HEK293T (cell line): ENCODE data around the gene KIF9.

Experiments
- CTCF ChIA-PET: fragments of 350-600 bp; formaldehyde crosslinking; extraction: SDS; loops from one replicate; lab custom pipeline; 2021; ENCODE audit warnings: antibody characterized with exemption, inconsistent platforms; lab: Yijun Ruan, JAX
- POLR2A ChIA-PET: fragments of 350-600 bp; formaldehyde crosslinking; extraction: SDS; loops from one replicate; lab custom pipeline; 2020; ENCODE audit warnings: antibody characterized with exemption, inconsistent platforms; lab: Yijun Ruan, JAX
- DNase-seq: peaks from one replicate; pipeline ENCODE4 v3.0.0; 2012; ENCODE audit warnings: mixed read lengths; ENCODE audit errors: extremely low spot score
- ARNT ChIP-seq: fragments of 450-650 bp; IDR thresholded peaks from 2 replicates; pipeline ENCODE4 v1.6.1; 2017; ENCODE audit warnings: mild to moderate bottlenecking
- BHLHE40 ChIP-seq: fragments of 450-650 bp; IDR thresholded peaks from 2 replicates; pipeline ENCODE4 v1.6.1; 2016; ENCODE audit warnings: mild to moderate bottlenecking, moderate library complexity, borderline replicate concordance
- CTBP1 ChIP-seq: fragments of 450-650 bp; IDR thresholded peaks from 2 replicates; pipeline ENCODE4 v1.6.1; 2016; ENCODE audit warnings: borderline replicate concordance
- ELF4 ChIP-seq: fragments of 450-650 bp; IDR thresholded peaks from 2 replicates; pipeline ENCODE4 v1.6.1; 2017; ENCODE audit warnings: antibody characterized with exemption
- FOXA1 ChIP-seq: fragments of 450-650 bp; IDR thresholded peaks from 2 replicates; pipeline ENCODE4 v1.6.1; 2016; ENCODE audit warnings: mild to moderate bottlenecking
- FOXK2 ChIP-seq: fragments of 450-650 bp; IDR thresholded peaks from 2 replicates; pipeline ENCODE4 v1.6.1; 2016; ENCODE audit warnings: mild to moderate bottlenecking
- FOXM1 ChIP-seq: fragments of 450-650 bp; IDR thresholded peaks from 2 replicates; pipeline ENCODE4 v1.6.1; 2017; ENCODE audit warnings: mild to moderate bottlenecking, borderline replicate concordance
- HDGF ChIP-seq: fragments of 450-650 bp; IDR thresholded peaks from 2 replicates; pipeline ENCODE4 v1.6.1; 2017; ENCODE audit warnings: antibody characterized with exemption, borderline replicate concordance
- L3MBTL2 ChIP-seq: fragments of 450-650 bp; conservative IDR thresholded peaks from 2 replicates; pipeline ENCODE4 v1.6.1; 2016; ENCODE audit warnings: mild to moderate bottlenecking
- LEF1 ChIP-seq: fragments of 450-650 bp; IDR thresholded peaks from 2 replicates; pipeline ENCODE4 v1.6.1; 2017; ENCODE audit warnings: mild to moderate bottlenecking, borderline replicate concordance
- NFRKB ChIP-seq: fragments of 450-650 bp; IDR thresholded peaks from 2 replicates; pipeline ENCODE4 v1.6.1; 2016; ENCODE audit warnings: mild to moderate bottlenecking, moderate library complexity
- PKNOX1 ChIP-seq: fragments of 450-650 bp; IDR thresholded peaks from 2 replicates; pipeline ENCODE4 v1.6.1; 2016
- SP1 ChIP-seq: fragments of 450-650 bp; IDR thresholded peaks from 2 replicates; pipeline ENCODE4 v1.6.1; 2017
- SUZ12 ChIP-seq: fragments of 450-650 bp; IDR thresholded peaks from 2 replicates; pipeline ENCODE4 v1.6.1; 2016; ENCODE audit warnings: mild to moderate bottlenecking
- TARDBP ChIP-seq: fragments of 450-650 bp; IDR thresholded peaks from 2 replicates; pipeline ENCODE4 v1.6.1; 2016
- ZNF384 ChIP-seq: fragments of 450-650 bp; IDR thresholded peaks from 2 replicates; pipeline ENCODE4 v1.6.1; 2016

The KIF9 gene

GRCh38 chr3:47250309-47251060 is 32.1 kb downstream of the KIF9 start:
- CTCF ChIA-PET: interaction anchor here (1.0 to 1.3 kb wide), 3 partner anchors 17 to 74 kb away, joined by 3 to 5 read pairs (median 3); no protein-coding TSS in a partner anchor
- POLR2A ChIA-PET: interaction anchor here (1.2 kb wide), 1 partner anchor 32 kb away, joined by 3 read pairs; the partner anchor contains the start of genes KIF9 and KLHL18
- peak; percentile 45 for DNase-seq
- no peak for TF ChIP-seq LEF1
- TF ChIP-seq SUZ12: no peak
- TF ChIP-seq ARNT: no peak
- no peak for TF ChIP-seq PKNOX1
- no peak for TF ChIP-seq NFRKB
- no peak for TF ChIP-seq ZNF384
- TF ChIP-seq HDGF: no peak

- ChIA-PET CTCF (interaction anchor here (0.7 kb wide), 1 partner anchor 76 kb away, joined by 5 read pairs; no protein-coding TSS in a partner anchor), POLR2A (no interaction called here)
- DNase-seq: no peak
- TF ChIP-seq SUZ12: no peak
- no peak for TF ChIP-seq FOXM1
- TF ChIP-seq HDGF: no peak
- no peak for TF ChIP-seq NFRKB
- TF ChIP-seq TARDBP: no peak
- TF ChIP-seq SP1: no peak
- no peak for TF ChIP-seq ELF4
- TF ChIP-seq FOXK2: no peak
Observed at GRCh38 chr3:47247131-47248064, 35.2 kb downstream of the KIF9 start.

GRCh38 chr3:47245271-47245670 is 37.3 kb downstream of the KIF9 start:
- DNase-seq: no peak
- TF ChIP-seq FOXA1: no peak
- no peak for TF ChIP-seq NFRKB
- TF ChIP-seq HDGF: no peak
- no peak for TF ChIP-seq ELF4
- POLR2A ChIA-PET: no interaction called here
- CTCF ChIA-PET: no interaction called here

GRCh38 chr3:47244531-47245100 is 38.0 kb downstream of the KIF9 start:
- ChIA-PET POLR2A (no interaction called here), CTCF (no interaction called here)
- no peak for TF ChIP-seq PKNOX1
- no peak for TF ChIP-seq HDGF
- TF ChIP-seq SUZ12: no peak
- no peak for TF ChIP-seq FOXM1
- TF ChIP-seq BHLHE40: no peak
- no peak for TF ChIP-seq TARDBP
- no peak for TF ChIP-seq L3MBTL2
- DNase-seq: no peak

- DNase-seq: no peak
- POLR2A ChIA-PET: no interaction called here
- TF ChIP-seq LEF1: no peak
- no peak for TF ChIP-seq SUZ12
- no peak for TF ChIP-seq HDGF
- no peak for TF ChIP-seq ZNF384
- TF ChIP-seq L3MBTL2: no peak
- TF ChIP-seq PKNOX1: no peak
- TF ChIP-seq SP1: no peak
- no peak for TF ChIP-seq FOXK2
- no peak for TF ChIP-seq FOXA1
- no peak for TF ChIP-seq ARNT
- TF ChIP-seq NFRKB: no peak
- no peak for TF ChIP-seq BHLHE40
- no peak for TF ChIP-seq TARDBP
- TF ChIP-seq FOXM1: no peak
- TF ChIP-seq CTBP1: no peak
- no peak for TF ChIP-seq ELF4
- CTCF ChIA-PET: no interaction called here
Observed at GRCh38 chr3:47243419-47244147, 39.0 kb downstream of the KIF9 start.

GRCh38 chr3:47239929-47240328 is 42.7 kb downstream of the KIF9 start:
- DNase-seq: no peak
- ChIA-PET CTCF (no interaction called here), POLR2A (no interaction called here)
- TF ChIP-seq SUZ12 (no peak), HDGF (no peak), ARNT (no peak), ZNF384 (no peak), SP1 (no peak), FOXA1 (no peak), PKNOX1 (no peak), TARDBP (no peak), FOXM1 (no peak), FOXK2 (no peak), CTBP1 (no peak), LEF1 (no peak), L3MBTL2 (no peak), ELF4 (no peak)
